T-helper 9 cell (primary cell): ENCODE measurements around the gene MED9.

Experiments used
- DNase-seq: peaks from one replicate; pipeline ENCODE4 v3.0.0-alpha.2; 2020

MED9 gene

DNA sequence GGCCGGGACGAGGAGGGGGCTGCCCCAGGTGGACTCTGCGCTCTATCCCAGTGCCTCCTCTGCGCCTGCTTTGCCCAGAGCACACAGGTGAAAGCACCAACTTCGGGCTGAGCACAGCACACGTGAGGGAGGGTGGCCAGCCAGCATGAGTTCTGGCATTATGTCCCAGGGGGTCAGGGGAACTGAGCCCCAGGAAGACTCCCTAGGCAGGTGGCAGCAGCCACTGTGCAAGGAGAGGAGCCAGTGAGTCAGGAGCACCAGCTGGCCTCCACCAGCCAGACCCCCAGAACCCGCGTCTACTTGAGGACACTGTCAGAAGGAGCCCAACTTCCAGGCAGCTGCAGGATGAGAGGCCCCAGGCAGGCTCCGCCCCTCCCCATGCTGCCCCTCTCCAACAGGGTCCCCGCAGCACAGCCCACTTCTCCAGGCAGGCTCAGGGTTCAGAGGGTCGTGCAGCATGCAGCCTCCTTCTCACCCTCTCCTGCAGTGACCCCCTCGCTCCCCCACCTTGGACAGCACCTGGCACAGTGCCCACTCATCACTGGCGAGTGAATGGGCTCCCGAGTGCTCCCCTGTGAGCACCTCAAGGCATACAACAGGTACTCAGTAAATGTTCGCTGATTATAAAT, 63.6 kb downstream of the MED9 start:
- no peak for DNase-seq

DNA sequence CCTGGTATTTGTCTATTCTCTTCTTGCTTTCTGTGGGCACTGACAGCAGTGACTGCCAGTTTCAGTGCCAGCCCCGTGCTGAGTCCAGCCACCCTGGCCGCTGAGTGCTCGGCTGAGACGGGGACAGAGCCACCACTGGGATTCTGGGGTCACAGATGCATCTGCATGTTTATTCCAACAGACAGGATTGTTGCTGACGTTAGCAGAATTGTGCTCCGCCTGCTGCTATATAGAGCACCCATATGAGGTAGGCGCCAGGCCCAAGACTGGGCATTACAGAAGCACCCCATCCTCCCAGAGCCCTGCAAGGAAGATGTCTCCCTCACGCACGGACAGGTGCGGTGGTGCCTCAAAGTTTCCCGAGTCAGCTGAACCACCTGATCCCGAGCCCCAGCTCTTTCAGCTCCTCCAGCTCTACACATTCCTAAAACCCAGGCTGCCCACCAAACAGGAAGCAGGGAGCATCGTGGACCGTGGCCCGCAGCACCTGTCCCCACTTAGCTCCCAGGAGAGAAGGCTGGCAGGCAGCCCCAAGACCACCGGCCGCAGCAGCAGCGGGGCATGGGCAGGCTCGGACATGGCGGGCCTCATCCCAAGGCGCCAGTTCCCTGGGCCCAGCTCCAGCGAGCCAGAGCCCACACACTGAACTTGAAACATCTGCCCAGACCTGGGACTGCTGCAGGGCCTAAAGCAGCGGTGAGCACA, 64.3 kb downstream of the MED9 start:
- no peak for DNase-seq

DNA sequence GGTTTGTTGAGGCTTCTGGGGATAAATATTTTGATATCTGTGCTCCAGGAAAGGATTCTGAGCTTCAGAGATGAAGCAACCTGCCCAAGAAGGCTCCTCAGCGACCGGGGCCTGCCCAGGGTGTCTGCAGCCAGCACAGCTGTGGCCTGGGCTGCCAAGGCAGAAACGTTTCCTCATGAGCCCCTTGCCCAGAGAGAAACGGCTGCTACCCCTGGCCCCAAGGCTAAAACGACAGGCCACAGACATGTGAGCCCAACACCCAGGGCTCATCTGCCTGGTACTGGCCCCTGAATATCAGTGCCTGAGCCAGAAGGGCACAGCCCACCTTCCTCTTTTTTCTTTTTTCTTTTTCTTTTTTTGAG, 64.8 kb downstream of the MED9 start:
- no peak for DNase-seq
